Measurements from ENCODE around the gene PAPLN.

The PAPLN gene

GRCh38 chr14:73262427-73263183, 25.3 kb downstream of the PAPLN start:
- DNase-seq, result no peak

- DNase-seq, result peak; percentile 17
These were observed 26.3 kb downstream of the PAPLN start for GRCh38 chr14:73263606-73264005.

- DNase-seq, result no peak
These were observed 27.0 kb downstream of the PAPLN start for GRCh38 chr14:73264080-73264884.

GRCh38 chr14:73264885-73265720, 27.8 kb downstream of the PAPLN start:
- no peak for DNase-seq

GRCh38 chr14:73265721-73266046, 28.4 kb downstream of the PAPLN start:
- DNase-seq, result no peak

GRCh38 chr14:73266317-73266716, 29.0 kb downstream of the PAPLN start:
- DNase-seq, result no peak

- DNase-seq, result no peak
These were observed 30.2 kb downstream of the PAPLN start for GRCh38 chr14:73267474-73267873.

GRCh38 chr14:73269729-73270531, 32.6 kb downstream of the PAPLN start:
- peak; percentile 11 for DNase-seq

GRCh38 chr14:73272393-73272792, 35.1 kb downstream of the PAPLN start:
- DNase-seq, result no peak

GRCh38 chr14:73273799-73274198, 36.5 kb downstream of the PAPLN start:
- DNase-seq, result no peak

GRCh38 chr14:73276836-73277235, 39.5 kb downstream of the PAPLN start:
- DNase-seq, result no peak

GRCh38 chr14:73277376-73277775, 40.1 kb downstream of the PAPLN start:
- no peak for DNase-seq

- no peak for DNase-seq
These were observed 43.6 kb downstream of the PAPLN start for GRCh38 chr14:73280903-73281302.

- no peak for DNase-seq
These were observed 46.5 kb downstream of the PAPLN start for GRCh38 chr14:73283608-73284379.

- DNase-seq, result no peak
These were observed 48.7 kb downstream of the PAPLN start for GRCh38 chr14:73285979-73286378.

- DNase-seq, result no peak
These were observed 49.3 kb downstream of the PAPLN start for GRCh38 chr14:73286598-73286997.

GRCh38 chr14:73287071-73287470, 49.8 kb downstream of the PAPLN start:
- no peak for DNase-seq

- no peak for DNase-seq
These were observed 52.0 kb downstream of the PAPLN start for GRCh38 chr14:73289308-73289707.

- no peak for DNase-seq
These were observed 52.4 kb downstream of the PAPLN start for GRCh38 chr14:73289729-73290128.

GRCh38 chr14:73290279-73290678, 53.0 kb downstream of the PAPLN start:
- DNase-seq, result no peak
